HFF-Myc (cell line): ENCODE measurements around the gene AP2A2.
"Not testable (repeated sequence)": the region's sequence is repeated elsewhere in the genome, so short reads cannot be mapped to it uniquely, and the experiment has no call there.

Source experiments
- DNase-seq: peaks from one replicate; pipeline ENCODE4 v3.0.0-alpha.2; 2011; ENCODE audit warnings: low read depth; ENCODE audit errors: extremely low read depth
- H3K4me3 ChIP-seq: replicated peaks from 2 replicates; pipeline ENCODE4 v1.5.1; 2011; ENCODE audit warnings: low read depth, mild to moderate bottlenecking, control low read depth, low read length
- CTCF ChIP-seq: IDR thresholded peaks from 2 replicates; pipeline ENCODE4 v1.5.1; 2012; ENCODE audit warnings: mild to moderate bottlenecking, low read depth, low read length, control low read depth; ENCODE audit errors: missing control alignments

Gene AP2A2

GRCh38 chr11:958101-958500 is 32.4 kb downstream of the AP2A2 start:
- DNase-seq: no peak
- no peak overlapping the region for H3K4me3 ChIP-seq
- TF ChIP-seq CTCF: no peak

- TF ChIP-seq CTCF: no peak
- H3K4me3 ChIP-seq: no peak overlapping the region
- DNase-seq: no peak
Observed at GRCh38 chr11:959027-959426, 33.4 kb downstream of the AP2A2 start.

GRCh38 chr11:959608-960007 is 33.9 kb downstream of the AP2A2 start:
- H3K4me3 ChIP-seq: no peak overlapping the region
- TF ChIP-seq CTCF: no peak
- DNase-seq: no peak

- H3K4me3 ChIP-seq, DNase-seq: not testable (repeated sequence)
Observed at GRCh38 chr11:961310-961920, 35.7 kb downstream of the AP2A2 start.

GRCh38 chr11:961921-962320 is 36.3 kb downstream of the AP2A2 start:
- DNase-seq: no peak

GRCh38 chr11:962688-963087 is 37.0 kb downstream of the AP2A2 start:
- DNase-seq: no peak
- H3K4me3 ChIP-seq: no peak overlapping the region
- TF ChIP-seq CTCF: no peak

More at GRCh38 chr11:961921-962320, 36.3 kb downstream of the AP2A2 start:
- H3K4me3 ChIP-seq: no peak overlapping the region
- TF ChIP-seq CTCF: no peak

GRCh38 chr11:963852-964251 is 38.2 kb downstream of the AP2A2 start:
- H3K4me3 ChIP-seq: no peak overlapping the region
- no peak for TF ChIP-seq CTCF
- no peak for DNase-seq
